Suprapubic skin (tissue), 3 donors: Measurements from ENCODE around the gene HOXB9.

Source experiments
- CTCF ChIP-seq, 2 donors: fragments of 200-600 bp in 1 of 2; fragments of 450-650 bp in 1 of 2; sonication (generic) in 1 of 2; IDR thresholded peaks; one replicate each; pipeline ENCODE4 v1.5.1; 2016 to 2019; ENCODE audit warnings: antibody characterized with exemption in 2 of 2, mild to moderate bottlenecking in 1 of 2, moderate library complexity in 1 of 2
- POLR2AphosphoS5 ChIP-seq, 3 donors: sonication (generic); formaldehyde crosslinking; IDR thresholded peaks; one replicate each; pipeline ENCODE4 v1.6.1; 2017; ENCODE audit warnings: antibody characterized with exemption in 3 of 3

GRCh38 chr17:48587276-48588073 is 38.7 kb downstream of the HOXB9 start:
- TF ChIP-seq CTCF (IDR thresholded peaks at IDR 0.05) (no peak), POLR2AphosphoS5 (IDR thresholded peaks at IDR 0.05) (no peak)
